Measurements from ENCODE around the gene HPSE. TPM values are rescaled to one million over a fixed set of nuclear protein-coding genes. Genes with fewer than 3 reads are reported as not detected.
A peak's percentile ranks its signal among the peaks of the same experiment; 100 is the strongest.
"Not testable (repeated sequence)": the region's sequence is repeated elsewhere in the genome, so short reads cannot be mapped to it uniquely, and the experiment has no call there.

The HPSE gene
- total and polyA plus RNA-seq, 9 of the 15 experiments (the other 6 are each of a cell fraction or from before 2014, with no cell fraction given): 0.01 to 0.42 (median 0.14) TPM; not detected in 1

- Histone ChIP-seq H3K9me3 (replicated peaks; ENCODE audit: control insufficient read depth, insufficient read depth, low read depth, low read length) (no peaks in the 10 kb centered on the region), H3K27ac (ENCODE audit: extremely low read depth, low read depth, low read length) (no peak overlapping the region), H3K4me3 (no peak overlapping the region), H2AFZ (ENCODE audit: low read depth, low read length) (no peak overlapping the region), H3K4me2 (ENCODE audit: insufficient read depth, low read length) (no peak overlapping the region), H4K20me1 (replicated peaks; ENCODE audit: control insufficient read depth, insufficient read depth, low read length) (no peaks in the 10 kb centered on the region), H3K9me1 (ENCODE audit: control insufficient read depth, insufficient read depth, low read length) (no peaks in the 10 kb centered on the region), H3K79me2 (ENCODE audit: control insufficient read depth, insufficient read depth, low read length) (no peaks in the 10 kb centered on the region; the same call in 2 of the 3 replicates), H3K27me3 (ENCODE audit: control insufficient read depth in 2 of 2, insufficient read depth in 2 of 2, low read length in 2 of 2) (no peaks in the 10 kb centered on the region), H3K4me1 (replicated peaks in 1 of 2; ENCODE audit: control insufficient read depth in 2 of 2, insufficient read depth in 2 of 2, low read length in 2 of 2) (peaks cover 0 to 2% of the 10 kb centered on the region in 2 experiments; a peak in 4 of 5 replicates), H3K36me3 (ENCODE audit: control insufficient read depth, insufficient read depth, low read length) (peaks cover 16% of the 10 kb centered on the region), H3K9ac (ENCODE audit: insufficient read depth in 1 of 2, low read depth in 2 of 2, low read length in 2 of 2) (no peak overlapping the region)
- FAIRE-seq (no peak), DNase-seq (ENCODE audit: extremely low read depth in 1 of 4, low spot score in 3 of 4) (no peak), ATAC-seq (no peak)
- TF ChIP-seq ZNF764 (CRISPR knock-in tag; IDR thresholded peaks at IDR 0.05; ENCODE audit: low read depth) (peak; percentile 32; the same call in 1 of the 2 replicates), CREB1 (IDR thresholded peaks at IDR 0.05) (no peak), CREB1 (CRISPR knock-in tag; IDR thresholded peaks at IDR 0.05) (no peak)
- WGBS (ENCODE audit: insufficient coverage, low coverage, missing lambda C conversion rate): 66% methylated on average over 3 of the region's 3 CpGs
- POLR2A ChIA-PET: no interaction called here
- in situ Hi-C loops (cut with MboI): no loop called here
- intact Hi-C loops (cut with micrococcal nuclease): loop anchor here (10.0 kb wide), 1 partner anchor 422 kb away; no protein-coding TSS in a partner anchor
- no TSS peak for BruUV-seq (replicated peaks)
- CTCF ChIA-PET (ENCODE audit: low intra/inter-chr PET ratio): no interaction called here
These were observed 58.2 kb downstream of the HPSE start for GRCh38 chr4:83276299-83277040.

- H3K9ac ChIP-seq (ENCODE audit: insufficient read depth in 1 of 2, low read depth in 2 of 2, low read length in 2 of 2); DNase-seq (ENCODE audit: extremely low read depth in 1 of 4, low spot score in 3 of 4); H2AFZ ChIP-seq (ENCODE audit: low read depth, low read length); H3K4me1 ChIP-seq (replicated peaks in 1 of 2; ENCODE audit: control insufficient read depth in 2 of 2, insufficient read depth in 2 of 2, low read length in 2 of 2); H3K4me3 ChIP-seq; H4K20me1 ChIP-seq (replicated peaks; ENCODE audit: control insufficient read depth, insufficient read depth, low read length); CTCF ChIA-PET (ENCODE audit: low intra/inter-chr PET ratio); H3K9me1 ChIP-seq (ENCODE audit: control insufficient read depth, insufficient read depth, low read length); FAIRE-seq; H3K4me2 ChIP-seq (ENCODE audit: insufficient read depth, low read length); BruUV-seq (replicated peaks); H3K27ac ChIP-seq (ENCODE audit: extremely low read depth, low read depth, low read length); H3K79me2 ChIP-seq (ENCODE audit: control insufficient read depth, insufficient read depth, low read length); in situ Hi-C loops (cut with MboI); H3K27me3 ChIP-seq (ENCODE audit: control insufficient read depth in 2 of 2, insufficient read depth in 2 of 2, low read length in 2 of 2); H3K9me3 ChIP-seq (replicated peaks; ENCODE audit: control insufficient read depth, insufficient read depth, low read depth, low read length); TF ChIP-seq ATF3 (CRISPR knock-in tag; conservative IDR thresholded peaks at IDR 0.05): not testable (repeated sequence)
- POLR2A ChIA-PET: interaction anchor here (2.7 kb wide), 1 partner anchor 10 kb away, joined by 10 read pairs; the partner anchor contains the start of gene COQ2
- TF ChIP-seq MAFG (tag; conservative IDR thresholded peaks at IDR 0.05) (0 out of 2 replicates have a peak, but pooled peaks have one; percentile 8), ZNF316 (IDR thresholded peaks at IDR 0.05) (peak; percentile 1; the same call in 1 of the 2 replicates), ATF3 (IDR thresholded peaks at IDR 0.05) (0 out of 2 replicates have a peak, but pooled peaks have one; percentile 25), NFE2 (IDR thresholded peaks at IDR 0.05; ENCODE audit: low read depth) (0 out of 2 replicates have a peak, but pooled peaks have one; percentile 10), ZNF384 (IDR thresholded peaks at IDR 0.05; ENCODE audit: low read depth, low read length) (0 out of 2 replicates have a peak, but pooled peaks have one; percentile 20)
- WGBS (ENCODE audit: insufficient coverage, low coverage, missing lambda C conversion rate): 97% methylated on average over 3 of the region's 3 CpGs
- peak; percentile 42; the same call in 1 of the 3 replicates for ATAC-seq
- intact Hi-C loops (cut with micrococcal nuclease): loop anchor here (10.0 kb wide), 1 partner anchor 419 kb away; no protein-coding TSS in a partner anchor
- H3K36me3 ChIP-seq (ENCODE audit: control insufficient read depth, insufficient read depth, low read length): peaks cover 23% of the 10 kb centered on the region
These were observed 60.7 kb downstream of the HPSE start for GRCh38 chr4:83273926-83274325.

Measured in K562 (cell line).